Fibroblast of lung (primary cell): Measurements from ENCODE around the gene EPHB4. TPM values are rescaled to one million over a fixed set of nuclear protein-coding genes. Genes with fewer than 3 reads are reported as not detected.

ENCODE experiments used
- DNase-seq, 2 donors: peaks; one replicate each; pipeline versions ENCODE4 v3.0.0 to v3.0.0-alpha.2; 2010; ENCODE audit warnings: low read depth in 2 of 2
- H2AFZ ChIP-seq: 2 replicates; pipeline ENCODE4 v1.5.1; 2012; ENCODE audit warnings: low read length, control low read depth, inconsistent platforms
- H3K27ac ChIP-seq: 2 replicates; pipeline ENCODE4 v1.5.1; 2011; ENCODE audit warnings: low read length, control low read depth; ENCODE audit not compliant: insufficient read depth
- H3K27me3 ChIP-seq: 2 replicates; pipeline ENCODE4 v1.5.1; 2011; ENCODE audit warnings: mild to moderate bottlenecking, low read length; ENCODE audit not compliant: control insufficient read depth, insufficient read depth
- H3K36me3 ChIP-seq: 2 replicates; pipeline ENCODE4 v1.5.1; 2011; ENCODE audit warnings: low read length; ENCODE audit not compliant: control insufficient read depth, insufficient read depth
- H3K4me1 ChIP-seq: 2 replicates; pipeline ENCODE4 v1.5.1; 2011; ENCODE audit warnings: low read length; ENCODE audit not compliant: control insufficient read depth, insufficient read depth; ENCODE audit errors: extremely low read depth
- H3K4me2 ChIP-seq: 2 replicates; pipeline ENCODE4 v1.5.1; 2011; ENCODE audit warnings: low read length, control low read depth; ENCODE audit not compliant: insufficient read depth; ENCODE audit errors: extremely low read depth
- H3K4me3 ChIP-seq, 4 experiments: fragments of 200-600 bp in 1 of 4; sonication (generic) in 1 of 4; replicated peaks in 1 of 4; 2 replicates each; pipeline ENCODE4 v1.5.1; 2011 to 2016; ENCODE audit warnings: low read length in 4 of 4, low read depth in 3 of 4, mild to moderate bottlenecking in 3 of 4, control low read depth in 2 of 4, inconsistent platforms in 1 of 4, mixed read lengths in 1 of 4; ENCODE audit not compliant: insufficient read depth in 1 of 4; ENCODE audit errors: control extremely low read depth in 1 of 4
- H3K79me2 ChIP-seq: 2 replicates; pipeline ENCODE4 v1.5.1; 2012; ENCODE audit warnings: mild to moderate bottlenecking, low read length, inconsistent platforms; ENCODE audit not compliant: control insufficient read depth, insufficient read depth
- H3K9ac ChIP-seq: 2 replicates; pipeline ENCODE4 v1.5.1; 2011; ENCODE audit warnings: mild to moderate bottlenecking, low read length, control low read depth; ENCODE audit not compliant: insufficient read depth
- H3K9me3 ChIP-seq: 2 replicates; pipeline ENCODE4 v1.5.1; 2012; ENCODE audit warnings: low read depth, low read length; ENCODE audit not compliant: control insufficient read depth, insufficient read depth
- H4K20me1 ChIP-seq: 2 replicates; pipeline ENCODE4 v1.5.1; 2011; ENCODE audit warnings: low read length; ENCODE audit not compliant: control insufficient read depth, insufficient read depth; ENCODE audit errors: extremely low read depth
- CTCF ChIP-seq, 2 donors: IDR thresholded peaks in 1 of 2; conservative IDR thresholded peaks in 1 of 2; 1 replicate in 1 of 2; 2 replicates in 1 of 2; pipeline ENCODE4 v1.5.1; 2011 to 2012; ENCODE audit warnings: low read length in 2 of 2, control low read depth in 1 of 2, inconsistent platforms in 1 of 2, low read depth in 1 of 2, mild to moderate bottlenecking in 1 of 2
- EZH2 ChIP-seq: IDR thresholded peaks from 2 replicates; pipeline ENCODE4 v1.5.1; 2012; ENCODE audit warnings: low read length, control low read depth, mild to moderate bottlenecking; ENCODE audit errors: missing control alignments
- polyA plus RNA-seq, 2 donors: library from polyadenylated mRNA; depleted of rRNA in 1 of 2; stranded (reverse) in 1 of 2; unstranded in 1 of 2; fragments of >200 nt; gene quantifications; 2 replicates each; pipeline ENCODE4 v1.2.1, GENCODE V29; 2011 to 2012; ENCODE audit warnings: missing spikeins in 1 of 2
- total RNA-seq: library from RNA; depleted of rRNA; stranded (reverse); fragments of >200 nt; gene quantifications from 2 replicates; pipeline ENCODE4 v1.2.1, GENCODE V29; 2014

The EPHB4 gene
- total and polyA plus RNA-seq, 2 donors (not counting 1 experiment from before 2014, with no cell fraction given): 28.5 to 98.8 TPM

GRCh38 chr7:100861616-100861985 lies 34.3 kb upstream of the EPHB4 start:
- H4K20me1 ChIP-seq: no peaks in the 10 kb centered on the region
- H3K9me3 ChIP-seq: no peaks in the 10 kb centered on the region
- no peaks in the 10 kb centered on the region for H3K79me2 ChIP-seq
- no peak for TF ChIP-seq EZH2
- TF ChIP-seq CTCF (conservative IDR thresholded peaks at IDR 0.05 in 1 of 2, IDR thresholded peaks at IDR 0.05 in 1 of 2; ENCODE audit: low read depth in 1 of 2, low read length in 2 of 2): no peak
- H3K4me2 ChIP-seq: no peak overlapping the region
- H3K27ac ChIP-seq: no peak overlapping the region
- H2AFZ ChIP-seq: no peak overlapping the region
- H3K27me3 ChIP-seq: no peaks in the 10 kb centered on the region
- peaks cover 2% of the 10 kb centered on the region for H3K4me1 ChIP-seq
- no peak for DNase-seq
- H3K4me3 ChIP-seq: no peak overlapping the region
- peaks cover 11% of the 10 kb centered on the region for H3K36me3 ChIP-seq
- H3K9ac ChIP-seq: no peak overlapping the region

GRCh38 chr7:100860702-100861615 lies 33.6 kb upstream of the EPHB4 start:
- no peak overlapping the region for H3K4me3 ChIP-seq
- no peak overlapping the region for H2AFZ ChIP-seq
- H3K4me1 ChIP-seq: no peaks in the 10 kb centered on the region
- peaks cover 11% of the 10 kb centered on the region for H3K36me3 ChIP-seq
- no peaks in the 10 kb centered on the region for H3K79me2 ChIP-seq
- H3K9me3 ChIP-seq: no peaks in the 10 kb centered on the region
- H3K4me2 ChIP-seq: no peak overlapping the region
- no peaks in the 10 kb centered on the region for H4K20me1 ChIP-seq
- no peak for DNase-seq
- no peaks in the 10 kb centered on the region for H3K27me3 ChIP-seq
- no peak overlapping the region for H3K9ac ChIP-seq
- TF ChIP-seq CTCF (conservative IDR thresholded peaks at IDR 0.05 in 1 of 2, IDR thresholded peaks at IDR 0.05 in 1 of 2; ENCODE audit: low read depth in 1 of 2, low read length in 2 of 2) (no peak), EZH2 (no peak)
- H3K27ac ChIP-seq: no peak overlapping the region

- H3K36me3 ChIP-seq: peaks cover 14% of the 10 kb centered on the region
- H3K9me3 ChIP-seq: no peaks in the 10 kb centered on the region
- no peaks in the 10 kb centered on the region for H3K4me1 ChIP-seq
- no peaks in the 10 kb centered on the region for H3K79me2 ChIP-seq
- TF ChIP-seq EZH2: no peak
- no peak for TF ChIP-seq CTCF (conservative IDR thresholded peaks at IDR 0.05 in 1 of 2, IDR thresholded peaks at IDR 0.05 in 1 of 2; ENCODE audit: low read depth in 1 of 2, low read length in 2 of 2)
- no peak overlapping the region for H3K4me3 ChIP-seq
- no peaks in the 10 kb centered on the region for H4K20me1 ChIP-seq
- H3K9ac ChIP-seq: no peak overlapping the region
- no peak overlapping the region for H2AFZ ChIP-seq
- no peak overlapping the region for H3K27ac ChIP-seq
- no peaks in the 10 kb centered on the region for H3K27me3 ChIP-seq
- DNase-seq: no peak
- no peak overlapping the region for H3K4me2 ChIP-seq
Observed at GRCh38 chr7:100859856-100860255, 32.5 kb upstream of the EPHB4 start.
